Endodermal cell (in vitro differentiated cells): ENCODE data around the gene AAK1. TPM values are rescaled to one million over a fixed set of nuclear protein-coding genes. Genes with fewer than 3 reads are reported as not detected.

Experiments used
- DNase-seq: peaks from one replicate; pipeline ENCODE4 v3.0.0-alpha.2; 2017
- H3K27ac ChIP-seq: 2 replicates; pipeline ENCODE4 v1.5.1; 2013; ENCODE audit warnings: mild to moderate bottlenecking, low read depth, low read length, moderate library complexity
- H3K27me3 ChIP-seq: 2 replicates; pipeline ENCODE4 v1.6.1; 2013; ENCODE audit warnings: mild to moderate bottlenecking, low read length, moderate library complexity; ENCODE audit not compliant: insufficient read depth, control insufficient read depth, poor library complexity, severe bottlenecking
- H3K36me3 ChIP-seq: 2 replicates; pipeline ENCODE4 v1.7.0; 2013; ENCODE audit warnings: mild to moderate bottlenecking, low read length, moderate library complexity; ENCODE audit not compliant: control insufficient read depth, insufficient read depth
- H3K4me1 ChIP-seq: one replicate; pipeline ENCODE4 v1.7.0; 2013; ENCODE audit warnings: low read length; ENCODE audit not compliant: control insufficient read depth, insufficient read depth
- H3K4me3 ChIP-seq: 2 replicates; pipeline ENCODE4 v1.5.1; 2013; ENCODE audit warnings: mild to moderate bottlenecking, low read length, moderate library complexity
- H3K9ac ChIP-seq: 2 replicates; pipeline ENCODE4 v1.6.1; 2013; ENCODE audit warnings: mild to moderate bottlenecking, low read length, moderate library complexity; ENCODE audit not compliant: poor library complexity, severe bottlenecking; ENCODE audit errors: extremely low read depth
- H3K9me3 ChIP-seq: 2 replicates; pipeline ENCODE4 v1.6.1; 2013; ENCODE audit warnings: mild to moderate bottlenecking, low read length, moderate library complexity; ENCODE audit not compliant: control insufficient read depth
- H3K27ac Mint-ChIP-seq: 2 replicates; pipeline ENCODE4 v1.8.0; 2020; ENCODE audit warnings: mixed read lengths
- H3K27me3 Mint-ChIP-seq: 2 replicates; pipeline ENCODE4 v1.8.0; 2021; ENCODE audit warnings: mild to moderate bottlenecking, mixed read lengths; ENCODE audit not compliant: insufficient read depth
- H3K36me3 Mint-ChIP-seq: 2 replicates; pipeline ENCODE4 v1.8.0; 2020; ENCODE audit warnings: low read depth, mixed read lengths
- H3K4me1 Mint-ChIP-seq: 2 replicates; pipeline ENCODE4 v1.8.0; 2020; ENCODE audit warnings: mixed read lengths
- H3K4me3 Mint-ChIP-seq: 2 replicates; pipeline ENCODE4 v1.8.0; 2020; ENCODE audit warnings: mild to moderate bottlenecking, moderate library complexity, mixed read lengths
- H3K9me3 Mint-ChIP-seq: 2 replicates; pipeline ENCODE4 v1.8.0; 2020; ENCODE audit warnings: mild to moderate bottlenecking, mixed read lengths
- WGBS, 2 experiments: methylation state at CpG; one replicate each; pipeline versions ENCODE4 v1.1.5 to v1.1.7; 2013; ENCODE audit warnings: missing lambda C conversion rate in 2 of 2, mixed read lengths in 1 of 2; ENCODE audit not compliant: insufficient coverage in 1 of 2, insufficient read length in 1 of 2; 5-methylcytosine and 5-hydroxymethylcytosine counted together
- total RNA-seq, 2 donors: library from RNA; stranded (reverse); fragmentation: NEBNext Ultra II Directional in 1 of 2; extraction: Animal tissue kit (Norgen Biotek cat#: 25700) in 1 of 2; gene quantifications; 2 replicates in 1 of 2; 3 replicates in 1 of 2; pipeline ENCODE4 v1.2.1, GENCODE V29; 2021
- TF ChIP-seq, protein P1 (sequence below): fragments of 200-600 bp; sonication (generic); conservative IDR thresholded peaks from 2 replicates; pipeline ENCODE4 v1.5.0; 2021; ENCODE audit warnings: antibody characterized with exemption, mild to moderate bottlenecking

AAK1 gene
- total RNA-seq, 2 donors from 2014 or later, result 29.2 to 34.7 TPM

DNA sequence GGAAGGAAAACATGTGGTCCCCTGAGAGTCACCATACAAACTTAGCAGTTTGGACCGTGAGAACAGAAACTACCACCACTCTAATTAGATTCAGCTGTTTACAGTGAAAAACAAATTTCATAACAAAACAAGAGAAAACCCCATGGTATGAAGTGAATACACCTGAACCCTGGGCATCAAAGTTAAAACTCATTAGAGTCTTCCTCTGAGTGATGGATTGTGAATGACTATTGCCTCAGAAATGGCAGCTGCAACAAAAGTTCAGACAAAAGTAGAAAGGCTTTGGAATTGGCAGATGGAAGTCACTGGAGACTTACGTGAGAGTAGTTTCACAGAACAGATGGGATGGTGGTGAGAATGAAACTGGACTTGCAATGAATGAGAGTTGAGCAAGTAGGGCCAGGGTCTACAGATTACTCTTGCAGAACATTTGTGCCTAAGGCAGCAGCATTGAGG, 98.0 kb downstream of the AAK1 start:
- peaks cover 28% of the 10 kb centered on the region for H3K36me3 Mint-ChIP-seq
- Histone ChIP-seq H3K9me3 (peaks cover 22% of the 10 kb centered on the region), H3K4me3 (no peak overlapping the region), H3K27ac (no peak overlapping the region), H3K27me3 (no peaks in the 10 kb centered on the region), H3K36me3 (peaks cover 17% of the 10 kb centered on the region), H3K9ac (no peak overlapping the region), H3K4me1 (no peaks in the 10 kb centered on the region)
- H3K27me3 Mint-ChIP-seq, result no peaks in the 10 kb centered on the region
- H3K4me1 Mint-ChIP-seq, result no peaks in the 10 kb centered on the region
- H3K4me3 Mint-ChIP-seq, result no peak overlapping the region
- 92 to 94% methylated on average over 1 to 2 of the region's 2 CpGs for WGBS, 2 experiments
- no peak overlapping the region for H3K27ac Mint-ChIP-seq
- no peak for DNase-seq
- peaks cover 24% of the 10 kb centered on the region for H3K9me3 Mint-ChIP-seq
- TF ChIP-seq, protein P1, sequence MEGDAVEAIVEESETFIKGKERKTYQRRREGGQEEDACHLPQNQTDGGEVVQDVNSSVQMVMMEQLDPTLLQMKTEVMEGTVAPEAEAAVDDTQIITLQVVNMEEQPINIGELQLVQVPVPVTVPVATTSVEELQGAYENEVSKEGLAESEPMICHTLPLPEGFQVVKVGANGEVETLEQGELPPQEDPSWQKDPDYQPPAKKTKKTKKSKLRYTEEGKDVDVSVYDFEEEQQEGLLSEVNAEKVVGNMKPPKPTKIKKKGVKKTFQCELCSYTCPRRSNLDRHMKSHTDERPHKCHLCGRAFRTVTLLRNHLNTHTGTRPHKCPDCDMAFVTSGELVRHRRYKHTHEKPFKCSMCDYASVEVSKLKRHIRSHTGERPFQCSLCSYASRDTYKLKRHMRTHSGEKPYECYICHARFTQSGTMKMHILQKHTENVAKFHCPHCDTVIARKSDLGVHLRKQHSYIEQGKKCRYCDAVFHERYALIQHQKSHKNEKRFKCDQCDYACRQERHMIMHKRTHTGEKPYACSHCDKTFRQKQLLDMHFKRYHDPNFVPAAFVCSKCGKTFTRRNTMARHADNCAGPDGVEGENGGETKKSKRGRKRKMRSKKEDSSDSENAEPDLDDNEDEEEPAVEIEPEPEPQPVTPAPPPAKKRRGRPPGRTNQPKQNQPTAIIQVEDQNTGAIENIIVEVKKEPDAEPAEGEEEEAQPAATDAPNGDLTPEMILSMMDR, result no peak

DNA sequence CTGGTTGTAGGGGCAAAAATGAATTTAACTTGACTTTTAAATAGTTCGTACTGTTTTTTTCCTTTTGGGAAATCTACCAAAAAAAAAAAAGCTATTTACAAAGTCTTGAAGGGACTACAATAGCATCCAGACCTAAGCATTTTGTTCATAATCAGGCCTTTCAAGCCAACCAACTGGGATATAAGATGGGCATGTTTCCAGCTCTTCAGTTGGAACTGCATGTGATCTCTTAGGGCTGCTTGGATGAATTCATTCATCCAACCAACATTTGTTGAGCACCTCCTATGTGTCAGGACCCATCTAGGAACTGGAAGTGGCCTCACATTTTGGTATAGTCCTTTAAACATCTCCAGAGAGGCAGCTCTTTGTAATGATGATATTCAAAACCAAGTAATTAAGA, 98.6 kb downstream of the AAK1 start:
- WGBS, 2 experiments, result 100% methylated on average over 1 of the region's 1 CpG
- no peaks in the 10 kb centered on the region for H3K4me1 Mint-ChIP-seq
- peaks cover 24% of the 10 kb centered on the region for H3K9me3 Mint-ChIP-seq
- TF ChIP-seq, protein P1, result no peak
- Histone ChIP-seq H3K36me3 (peaks cover 19% of the 10 kb centered on the region), H3K9ac (no peak overlapping the region), H3K27me3 (no peaks in the 10 kb centered on the region), H3K9me3 (peaks cover 22% of the 10 kb centered on the region), H3K27ac (no peak overlapping the region), H3K4me1 (no peaks in the 10 kb centered on the region), H3K4me3 (no peak overlapping the region)
- no peaks in the 10 kb centered on the region for H3K27me3 Mint-ChIP-seq
- no peak overlapping the region for H3K4me3 Mint-ChIP-seq
- no peak overlapping the region for H3K27ac Mint-ChIP-seq
- DNase-seq, result no peak
- peaks cover 29% of the 10 kb centered on the region for H3K36me3 Mint-ChIP-seq

DNA sequence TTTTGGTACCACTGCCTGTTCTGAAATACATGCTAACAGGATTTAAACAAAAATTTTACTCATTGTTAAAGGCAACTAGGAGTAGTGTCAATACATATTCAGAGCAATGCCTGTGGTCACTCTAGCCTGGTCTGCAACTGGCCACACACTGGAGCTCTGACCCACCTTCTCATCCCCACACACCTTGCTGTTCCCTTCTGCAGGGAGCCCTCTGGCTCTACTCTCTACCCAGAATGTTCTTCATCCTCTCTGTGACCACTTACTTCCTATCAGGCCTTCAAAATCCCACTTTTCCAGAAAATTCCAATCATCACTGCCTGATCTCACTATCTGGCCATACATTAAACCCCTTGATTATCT, 104.0 kb downstream of the AAK1 start:
- Mint-ChIP-seq H3K27me3 (no peaks in the 10 kb centered on the region), H3K4me1 (no peaks in the 10 kb centered on the region), H3K9me3 (peaks cover 4% of the 10 kb centered on the region), H3K27ac (no peak overlapping the region), H3K36me3 (peaks cover 21% of the 10 kb centered on the region), H3K4me3 (no peak overlapping the region)
- Histone ChIP-seq H3K36me3 (peaks cover 19% of the 10 kb centered on the region), H3K27ac (no peak overlapping the region), H3K27me3 (no peaks in the 10 kb centered on the region), H3K4me3 (no peak overlapping the region), H3K9me3 (peaks cover 6% of the 10 kb centered on the region), H3K4me1 (no peaks in the 10 kb centered on the region), H3K9ac (no peak overlapping the region)
- DNase-seq, result no peak
- TF ChIP-seq, protein P1, result no peak
